NCI-H748 (cell line): ENCODE measurements around the gene SLC5A5.
A peak's percentile ranks its signal among the peaks of the same experiment; 100 is the strongest.

ENCODE experiments used
- DNase-seq: peaks from one replicate; lab custom pipeline; 2025; ENCODE audit not compliant: unreplicated experiment; lab: John Stamatoyannopoulos, UW

Gene SLC5A5

DNA sequence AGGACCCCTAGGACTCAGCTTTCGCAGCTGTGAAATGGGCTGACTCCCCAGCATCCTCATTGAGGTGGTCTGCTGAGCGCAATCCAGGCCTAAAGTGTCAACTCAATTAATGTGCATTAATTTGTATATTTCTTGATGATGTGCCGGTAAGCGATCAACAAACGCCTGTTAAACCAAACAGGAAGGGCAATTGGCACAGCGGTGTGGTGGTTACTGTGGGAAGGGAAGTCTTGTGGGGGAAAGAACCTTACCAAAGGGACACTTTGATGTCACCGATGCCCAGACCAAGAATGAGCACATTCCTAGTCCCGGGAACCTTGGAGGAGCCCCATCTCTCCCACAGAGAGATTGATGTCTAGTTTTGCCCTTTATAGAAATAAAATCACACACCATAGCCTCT, 25.6 kb upstream of the SLC5A5 start:
- no peak for DNase-seq

DNA sequence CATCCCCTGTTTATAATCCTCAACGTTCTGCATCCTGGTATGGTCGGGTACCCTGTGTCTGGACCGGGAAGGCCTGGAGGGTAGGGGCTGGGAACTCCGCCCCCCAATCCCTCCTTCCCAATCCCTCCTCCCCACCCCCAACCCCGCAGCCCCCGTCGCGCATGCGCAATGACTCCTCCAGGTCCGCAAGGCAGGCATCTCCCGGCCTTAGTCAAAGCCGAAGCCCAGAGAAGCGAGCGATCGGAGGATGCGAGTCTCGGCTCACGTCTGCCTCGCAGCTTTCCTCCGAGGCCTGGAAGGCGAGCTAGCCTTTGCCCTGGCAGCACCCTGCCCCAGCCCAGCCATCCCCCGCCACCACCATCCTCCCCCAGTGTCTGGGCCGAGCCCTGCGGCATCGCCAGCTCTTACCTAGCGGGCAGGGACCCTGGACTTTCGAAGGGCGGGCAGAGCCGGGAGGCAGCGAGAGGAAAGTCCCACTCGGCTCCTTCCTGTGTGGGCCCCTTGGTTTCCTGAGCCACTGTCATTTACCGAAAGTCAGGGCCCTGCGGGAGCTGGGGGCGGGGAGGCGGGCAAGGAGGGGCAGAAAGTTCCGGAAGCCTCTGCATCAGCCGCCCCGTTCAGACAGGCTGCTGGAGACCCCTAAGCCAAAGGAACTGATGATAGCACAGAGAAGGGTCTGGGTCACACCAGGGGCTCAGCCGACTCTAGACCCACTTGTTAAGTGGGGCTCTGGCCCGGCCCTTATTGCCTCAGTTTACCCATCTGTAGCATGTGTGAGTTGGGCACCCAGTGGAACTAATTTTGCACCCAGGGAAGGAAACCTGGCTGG, 24.0 kb upstream of the SLC5A5 start, which contains the start of gene JAK3:
JAK3 (minus strand) TSS at position 445 of the 829 bp plus-strand sequence. CDS start 3,565 bp downstream, outside the sequence.
- peak; percentile 11 for DNase-seq

DNA sequence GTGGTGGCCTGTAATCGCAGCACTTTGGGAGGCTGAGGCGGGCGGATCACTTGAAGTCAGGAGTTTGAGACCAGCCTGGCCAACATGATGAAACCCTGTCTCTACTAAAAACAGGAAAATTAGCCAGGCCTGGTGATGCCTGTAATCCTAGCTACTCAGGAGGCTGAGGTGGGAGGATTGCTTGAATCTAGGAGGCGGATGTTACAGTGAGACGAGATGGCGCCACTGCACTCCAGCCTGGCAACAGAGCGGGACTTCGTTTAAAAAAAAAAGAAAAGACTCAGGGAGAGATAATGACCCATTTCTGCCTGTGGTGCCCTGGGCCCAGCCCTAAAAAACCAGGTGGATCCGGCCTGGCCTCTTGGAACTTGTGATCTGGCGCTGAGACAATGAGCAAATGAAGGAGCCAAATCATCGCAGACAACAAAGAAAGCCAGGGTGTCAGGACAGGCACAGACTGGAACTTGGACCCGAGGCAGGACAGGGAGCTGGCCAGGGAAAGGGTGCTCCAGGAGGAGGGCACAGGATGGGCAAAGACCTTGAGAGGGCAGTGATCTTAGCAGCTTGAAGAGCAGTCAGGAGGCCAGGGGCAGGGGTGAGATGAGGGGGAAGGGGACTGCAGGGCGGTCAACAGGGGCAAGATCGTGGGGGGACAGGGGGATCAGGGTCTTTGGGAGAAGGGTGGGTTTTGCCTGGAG, 23.0 kb upstream of the SLC5A5 start:
- no peak for DNase-seq

DNA sequence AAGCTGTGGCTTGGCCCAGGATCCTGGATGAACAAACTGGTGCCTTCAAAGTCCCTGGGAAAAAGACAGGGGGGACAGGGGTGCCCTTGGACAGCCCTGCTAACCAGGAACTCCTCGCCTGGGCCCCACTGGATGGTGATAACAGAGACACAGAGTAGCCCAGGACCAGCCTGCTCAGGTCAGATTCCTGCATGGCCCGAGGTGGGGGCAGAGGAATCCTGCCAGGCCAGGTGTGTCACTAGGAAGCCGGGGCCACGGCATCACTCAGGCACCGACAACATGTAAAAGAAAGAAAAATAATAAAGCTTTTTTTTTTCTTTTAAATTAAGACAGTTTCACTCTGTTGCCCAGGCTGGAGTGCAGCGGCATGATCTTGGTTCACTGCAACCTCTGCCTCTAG, 17.7 kb upstream of the SLC5A5 start:
- DNase-seq = no peak

DNA sequence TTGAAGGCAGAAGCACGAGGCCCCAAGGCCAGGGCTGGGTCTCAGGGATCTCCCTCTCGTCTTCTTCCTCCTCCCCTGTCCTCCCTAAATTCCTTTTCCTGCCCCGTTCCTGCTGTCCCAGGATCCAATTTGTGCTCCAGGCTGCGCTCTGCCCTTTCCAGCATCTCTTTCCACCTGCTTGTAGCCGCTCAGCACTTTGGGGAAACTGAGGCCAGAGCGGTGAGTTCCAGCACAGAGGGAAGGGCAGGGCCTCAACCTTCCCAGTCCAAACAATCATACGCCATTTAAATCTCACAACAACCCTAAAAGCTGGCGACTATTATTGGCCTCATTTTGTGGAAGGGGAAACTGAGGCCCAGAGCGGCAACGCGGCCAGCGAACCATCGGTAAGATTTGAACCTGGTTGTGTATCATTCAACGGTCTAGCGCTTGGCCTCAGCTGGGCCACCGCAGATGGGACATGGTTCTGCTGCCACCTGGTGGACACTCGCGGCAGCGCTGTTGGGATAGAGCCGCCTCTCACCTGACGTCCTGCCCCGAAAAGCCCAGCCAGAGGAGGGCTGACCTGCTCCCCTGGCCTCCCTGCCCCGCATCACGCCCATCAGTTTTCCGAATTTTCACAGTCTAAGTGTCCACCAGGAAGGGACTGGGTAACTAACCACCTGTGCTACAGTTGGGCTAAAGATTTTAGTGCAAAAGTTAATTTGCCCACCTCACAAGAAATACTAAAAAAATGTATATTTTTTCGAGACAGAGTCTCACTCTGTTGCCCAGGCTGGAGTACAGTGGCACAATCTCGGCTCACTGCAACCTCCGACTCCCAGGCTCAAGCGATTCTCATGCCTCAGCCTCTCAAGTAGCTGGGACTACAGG, 16.2 kb upstream of the SLC5A5 start:
- peak; percentile 56 for DNase-seq

DNA sequence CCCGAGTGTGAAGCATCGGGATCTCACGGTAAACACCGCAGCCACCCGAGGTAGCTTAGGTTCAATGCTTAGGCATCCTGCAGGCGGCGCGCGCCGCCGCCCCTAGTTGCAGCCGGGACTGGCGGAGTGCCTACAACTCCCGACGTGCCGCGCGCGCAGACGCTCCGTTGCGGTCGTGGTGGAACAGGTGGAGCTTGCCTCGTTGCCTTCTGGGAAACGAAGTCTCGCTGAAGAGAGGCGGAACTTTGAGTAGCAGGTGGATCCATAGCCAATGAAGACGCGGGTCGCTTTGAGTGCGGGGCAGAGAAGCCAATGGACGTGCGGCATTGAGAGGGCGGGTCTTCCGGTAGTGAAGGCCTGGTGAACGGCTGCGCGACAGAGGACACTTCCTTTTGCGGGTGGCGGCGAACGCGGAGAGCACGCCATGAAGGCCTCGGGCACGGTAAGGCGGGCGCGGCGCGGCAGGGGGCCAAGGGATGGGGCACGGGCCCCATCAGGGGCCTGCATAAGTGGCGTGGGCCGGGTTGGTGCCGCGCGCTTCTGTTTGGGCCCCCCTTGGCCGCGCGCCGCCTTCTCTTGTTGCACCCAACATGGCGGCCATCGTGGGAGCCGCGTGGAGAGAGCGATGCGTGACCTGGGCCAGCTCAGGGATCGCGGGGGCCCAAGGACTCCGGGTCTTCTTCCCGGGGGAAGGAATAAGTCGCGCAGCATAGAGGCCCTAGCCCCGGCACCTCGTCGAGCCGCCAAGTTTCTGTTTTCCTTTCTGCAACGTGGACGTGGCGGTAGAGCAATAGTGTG, 12.0 kb upstream of the SLC5A5 start, which contains the start of gene RPL18A:
RPL18A (plus strand) TSS at position 378 of the 798 bp plus-strand sequence; CDS start at position 425, 47 bp downstream.
- peak; percentile 99 for DNase-seq

DNA sequence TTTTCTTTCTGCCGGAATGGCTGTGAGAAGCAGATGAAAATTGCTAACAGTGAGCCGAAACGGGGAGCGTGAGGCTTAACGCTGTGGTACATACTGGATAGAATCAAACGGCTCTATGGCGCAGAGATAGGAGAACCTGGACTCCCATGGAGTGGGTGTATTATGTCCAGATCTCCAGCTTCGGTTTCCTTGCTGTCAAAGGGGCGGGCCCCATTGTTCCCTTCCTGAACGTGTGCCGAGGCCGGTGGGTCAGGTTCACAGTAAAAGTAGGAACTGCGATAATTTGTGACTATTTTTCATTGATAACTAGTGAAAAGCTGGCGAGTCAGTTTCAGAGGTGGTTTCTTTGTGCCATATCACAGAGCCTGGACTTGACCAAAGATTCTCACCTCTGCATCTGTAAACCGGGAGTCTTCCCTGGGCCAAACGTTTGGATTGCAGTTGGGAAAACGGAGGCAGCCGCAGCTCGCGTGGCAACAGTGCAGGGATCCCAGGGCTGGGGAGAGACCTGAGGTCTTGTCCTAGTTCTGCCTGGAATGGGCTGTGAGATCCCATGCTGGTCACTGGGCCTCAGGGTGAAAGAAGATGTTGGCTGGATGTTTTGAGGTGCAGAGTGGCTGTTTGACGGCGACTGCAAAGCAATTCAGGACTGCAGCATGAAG, 11.3 kb upstream of the SLC5A5 start:
- DNase-seq = no peak

DNA sequence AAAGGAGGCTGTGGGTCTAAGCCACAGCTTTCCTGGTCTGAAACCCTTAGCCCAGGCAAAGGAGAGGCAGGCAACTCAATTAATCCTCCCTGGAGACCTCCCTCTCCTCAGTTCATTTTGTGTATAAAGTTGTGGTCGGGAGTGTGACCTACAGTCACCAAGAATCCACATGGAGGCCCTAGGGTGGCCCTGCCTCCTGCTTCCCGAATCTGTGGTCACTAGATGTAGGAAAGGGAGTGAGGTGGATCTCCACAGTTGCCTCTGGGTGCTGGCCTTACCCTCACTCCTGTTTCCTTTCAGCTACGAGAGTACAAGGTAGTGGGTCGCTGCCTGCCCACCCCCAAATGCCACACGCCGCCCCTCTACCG, 10.8 kb upstream of the SLC5A5 start:
- DNase-seq = no peak

DNA sequence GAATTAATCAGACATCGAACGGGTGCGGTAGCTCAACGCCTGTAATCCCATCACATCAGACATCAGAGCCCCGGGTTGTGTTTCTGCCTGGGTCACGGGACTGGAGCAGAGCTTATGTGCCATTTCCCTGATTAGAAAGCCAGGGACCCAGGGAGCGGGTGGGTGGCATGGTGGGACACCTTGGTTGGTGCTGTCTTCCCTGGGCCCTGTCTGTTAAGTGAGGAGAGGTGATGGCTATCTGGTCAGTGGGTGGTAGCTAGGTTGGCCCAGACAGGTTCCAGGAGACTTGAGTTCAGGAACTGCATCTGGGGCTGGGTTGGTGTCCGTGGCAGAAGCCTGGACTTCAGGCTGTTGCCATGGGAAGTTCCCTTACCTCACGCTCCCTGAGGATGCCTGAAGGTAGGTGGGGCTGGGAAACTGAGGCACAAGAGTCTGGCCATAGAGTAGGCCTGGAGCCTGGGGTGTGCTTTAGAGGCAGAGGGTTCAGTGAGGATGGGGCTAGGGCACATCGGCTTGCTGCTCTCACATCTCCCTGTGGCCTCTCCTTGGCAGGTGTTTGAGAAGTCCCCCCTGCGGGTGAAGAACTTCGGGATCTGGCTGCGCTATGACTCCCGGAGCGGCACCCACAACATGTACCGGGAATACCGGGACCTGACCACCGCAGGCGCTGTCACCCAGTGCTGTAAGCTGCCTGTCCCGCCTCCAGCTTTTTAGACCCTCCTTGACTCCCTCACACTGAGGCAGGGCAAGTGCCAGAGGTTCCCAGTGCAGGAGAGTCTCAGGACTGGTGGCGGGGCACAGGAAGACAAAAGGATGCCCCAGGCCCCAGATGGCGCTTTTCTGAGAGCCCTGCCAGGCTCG, 10.0 kb upstream of the SLC5A5 start:
- DNase-seq = no peak

DNA sequence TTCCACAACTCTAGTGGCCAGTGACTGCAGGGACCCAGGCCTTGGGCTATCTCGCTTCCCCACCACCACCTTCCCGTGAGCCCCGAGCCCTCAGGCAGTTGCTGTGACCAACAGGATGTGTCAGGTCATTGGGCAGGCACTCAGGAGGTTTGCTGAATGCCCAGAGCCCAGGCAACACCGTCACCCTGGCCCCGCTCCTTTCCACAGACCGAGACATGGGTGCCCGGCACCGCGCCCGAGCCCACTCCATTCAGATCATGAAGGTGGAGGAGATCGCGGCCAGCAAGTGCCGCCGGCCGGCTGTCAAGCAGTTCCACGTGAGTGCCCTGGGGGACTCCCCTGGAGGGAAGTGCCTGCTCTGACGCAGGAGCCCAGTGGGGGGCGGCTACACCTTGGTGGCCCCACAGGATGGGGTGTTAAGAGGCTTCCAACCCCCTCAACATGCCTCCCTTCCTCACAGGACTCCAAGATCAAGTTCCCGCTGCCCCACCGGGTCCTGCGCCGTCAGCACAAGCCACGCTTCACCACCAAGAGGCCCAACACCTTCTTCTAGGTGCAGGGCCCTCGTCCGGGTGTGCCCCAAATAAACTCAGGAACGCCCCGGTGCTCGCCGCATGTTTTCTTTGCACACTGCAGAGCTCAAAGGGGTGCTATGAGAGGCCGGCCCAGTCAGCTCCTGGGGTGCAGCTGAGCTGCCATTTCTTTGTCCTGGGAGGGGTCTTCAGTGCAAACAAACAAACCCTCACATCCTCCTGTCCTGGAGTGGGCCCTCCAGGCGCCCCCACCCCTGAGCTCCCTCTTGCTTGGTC, 8.8 kb upstream of the SLC5A5 start:
- no peak for DNase-seq

DNA sequence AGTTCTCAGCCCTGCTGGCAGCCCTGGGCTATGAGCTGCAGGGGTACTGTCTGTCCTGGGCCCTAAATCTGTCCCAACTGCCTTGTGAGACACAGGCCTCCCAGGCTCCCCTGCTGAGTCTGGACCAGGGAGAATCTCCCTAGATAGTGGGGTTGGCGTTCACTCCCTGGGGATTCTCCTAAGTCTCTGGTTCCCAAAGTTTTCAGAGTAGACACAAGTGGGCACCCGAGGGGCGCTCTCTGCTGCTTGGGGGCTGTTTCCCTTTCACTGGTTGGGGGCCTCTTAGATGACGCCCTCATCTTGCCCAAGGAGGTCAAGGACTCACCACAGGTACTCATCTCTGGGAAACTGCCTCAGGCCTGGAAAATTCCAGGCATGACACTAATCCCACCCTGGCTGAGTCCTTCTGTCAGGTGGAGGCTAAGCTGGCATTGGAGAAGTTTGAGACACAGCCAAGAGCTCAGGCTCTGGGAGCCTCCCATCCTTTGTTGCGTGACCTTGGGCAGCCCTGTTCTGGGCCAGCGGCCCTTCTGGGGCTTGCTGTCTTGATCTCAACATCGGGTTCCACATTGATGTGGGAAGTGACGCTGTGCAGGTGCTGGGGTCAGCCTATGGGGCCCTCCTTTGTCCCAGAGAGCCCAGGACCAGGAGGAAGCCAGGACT, 8.1 kb upstream of the SLC5A5 start:
- DNase-seq = no peak

DNA sequence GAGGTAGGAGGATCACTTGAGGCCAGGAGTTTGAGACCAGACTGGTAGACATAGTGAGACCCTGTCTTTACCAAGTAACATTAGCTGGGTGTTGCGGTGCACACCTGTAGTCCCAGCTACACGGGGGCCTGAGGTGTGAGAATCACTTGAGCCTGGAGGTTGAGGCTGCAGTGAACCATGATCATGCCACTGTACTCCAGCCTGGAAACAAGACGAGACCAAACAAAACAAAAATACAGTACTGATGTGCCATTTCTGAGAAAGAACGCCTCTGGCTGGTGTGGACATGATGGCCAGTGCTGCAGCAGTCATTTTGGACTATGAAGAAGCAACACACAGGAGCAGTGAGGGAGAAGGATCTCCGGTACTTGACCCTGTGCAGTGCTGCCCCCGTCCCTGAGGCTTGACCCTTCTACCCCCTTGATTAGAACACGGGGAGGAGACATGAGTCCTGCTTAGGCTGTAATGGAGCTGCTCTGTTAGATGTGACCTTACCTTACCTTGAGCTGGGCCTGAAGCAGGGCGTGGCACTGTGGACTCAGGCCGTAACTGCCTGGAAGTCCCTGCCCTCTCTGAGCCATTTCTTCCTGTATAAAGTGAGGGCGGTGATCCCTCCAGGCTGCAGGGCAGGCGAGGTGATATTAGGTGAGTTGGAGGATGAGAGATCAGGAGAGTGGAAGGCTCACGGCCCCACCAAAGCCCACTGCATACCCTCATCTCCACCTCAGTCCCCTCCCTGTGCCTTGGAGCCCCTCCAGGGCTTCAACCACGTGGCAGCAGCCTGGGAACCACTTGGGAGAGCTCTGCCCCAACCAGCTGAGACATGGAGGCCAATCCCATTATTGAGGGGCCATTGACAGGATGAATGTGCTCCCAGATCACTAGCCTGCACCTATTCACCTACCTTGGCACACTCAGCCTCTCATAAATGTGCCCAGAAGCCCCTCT, 6.1 kb upstream of the SLC5A5 start:
- peak; percentile 11 for DNase-seq

DNA sequence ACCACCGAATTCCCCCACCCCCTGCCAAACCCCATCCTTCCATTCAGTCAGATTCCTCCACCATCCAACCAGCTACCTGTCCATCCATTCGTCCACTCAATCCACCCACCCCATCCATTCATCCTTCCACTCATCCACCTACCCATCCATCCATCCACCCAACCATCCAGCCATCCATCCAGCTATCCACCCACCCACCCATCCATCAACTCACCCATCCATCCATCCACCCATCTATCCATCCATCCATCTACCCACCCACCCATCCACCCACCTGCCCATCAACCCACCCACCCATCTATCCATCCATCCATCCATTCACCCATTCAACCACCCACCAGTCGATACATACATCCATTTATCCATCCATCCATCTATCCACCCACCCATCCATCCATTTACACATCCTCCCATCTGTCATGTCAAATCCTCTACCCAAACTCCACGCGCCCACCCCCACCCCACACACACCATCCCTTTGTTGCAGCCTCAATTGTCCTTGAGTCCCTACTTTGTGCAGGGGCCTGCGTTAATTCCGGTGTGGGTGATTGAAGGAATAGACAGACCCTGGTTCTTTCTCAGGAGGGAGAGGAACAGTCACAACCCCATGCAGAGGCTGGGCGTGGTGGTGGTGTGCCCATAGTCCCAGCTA, 5.3 kb upstream of the SLC5A5 start:
- no peak for DNase-seq

DNA sequence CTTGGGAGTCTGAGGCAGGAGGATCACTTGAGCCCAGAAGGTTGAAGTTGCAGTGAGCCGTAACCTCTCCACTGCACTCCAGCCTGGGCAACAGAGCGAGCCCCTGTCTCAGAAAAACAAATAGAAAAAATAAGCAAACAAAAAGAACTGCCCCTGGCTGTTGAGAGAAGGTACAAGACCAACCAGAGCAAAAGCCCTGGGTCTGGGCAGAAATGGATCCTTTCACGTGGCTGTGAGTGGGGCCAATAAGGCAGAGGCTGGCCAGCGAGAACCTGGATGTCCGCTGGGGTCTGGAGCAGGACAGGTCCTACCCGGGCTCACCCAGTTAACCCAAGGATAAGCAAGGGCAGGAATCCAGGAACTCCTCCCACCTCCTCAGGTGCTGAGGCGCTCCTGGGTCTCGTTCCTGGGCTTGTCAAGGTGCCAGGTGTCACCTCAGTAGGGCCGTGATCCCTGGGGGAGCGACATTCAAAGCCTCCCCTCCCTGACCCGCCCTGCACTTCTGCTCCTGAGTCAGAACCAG, 4.7 kb upstream of the SLC5A5 start:
- no peak for DNase-seq

DNA sequence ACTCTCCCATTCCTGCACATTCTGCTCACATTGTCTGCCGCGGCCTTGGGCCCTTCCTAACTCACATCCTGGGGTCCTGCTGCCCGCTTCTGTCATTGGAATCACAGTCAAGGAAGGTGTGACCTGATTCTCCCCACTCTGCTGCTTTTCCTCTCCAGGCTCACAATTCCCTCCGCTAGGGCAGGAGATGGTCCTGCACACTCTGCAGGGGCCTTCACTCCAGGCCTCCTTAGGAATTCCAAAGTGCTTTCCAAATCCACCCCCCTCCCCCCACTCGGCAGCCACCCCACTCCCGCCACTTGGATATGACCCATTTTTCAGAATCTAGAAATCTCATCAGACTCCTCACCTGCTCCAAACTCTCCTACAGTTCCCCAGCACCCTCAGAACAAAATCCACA, 3.1 kb upstream of the SLC5A5 start:
- DNase-seq = no peak

DNA sequence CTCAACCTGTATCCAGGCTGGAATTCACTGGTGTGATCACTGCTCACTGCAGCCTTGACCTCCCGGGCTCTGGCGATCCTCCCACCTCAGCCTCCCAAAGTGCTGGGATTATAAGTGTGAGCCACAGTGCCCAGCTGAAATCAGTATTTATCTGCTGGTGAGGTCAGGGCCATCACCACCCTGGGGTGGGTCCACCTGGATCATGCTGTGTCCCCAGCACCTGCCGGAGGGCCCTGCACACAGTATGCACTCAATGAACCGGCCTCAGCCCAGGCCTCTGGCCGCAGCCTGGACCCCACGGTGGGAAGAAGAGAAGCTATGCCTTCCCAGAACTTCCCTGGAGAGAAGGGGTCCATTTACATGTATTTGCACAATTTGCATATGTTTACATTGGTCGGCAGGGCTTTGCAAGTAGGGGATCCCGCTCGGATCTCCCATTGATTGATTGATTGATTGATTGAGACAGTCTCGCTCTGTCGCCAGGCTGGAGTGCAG, 2.6 kb upstream of the SLC5A5 start:
- DNase-seq = no peak
